HG02981 (cell line): ENCODE data around the gene UMOD.
"Not testable (repeated sequence)": the region's sequence is repeated elsewhere in the genome, so short reads cannot be mapped to it uniquely, and the experiment has no call there.

Experiments used
- ATAC-seq: cut with Tn5 transposase; IDR thresholded peaks from one replicate; pipeline ENCODE4 v1.9.1; 2021; ENCODE audit warnings: mild to moderate bottlenecking, moderate library complexity; ENCODE audit not compliant: unreplicated experiment

UMOD gene

DNA sequence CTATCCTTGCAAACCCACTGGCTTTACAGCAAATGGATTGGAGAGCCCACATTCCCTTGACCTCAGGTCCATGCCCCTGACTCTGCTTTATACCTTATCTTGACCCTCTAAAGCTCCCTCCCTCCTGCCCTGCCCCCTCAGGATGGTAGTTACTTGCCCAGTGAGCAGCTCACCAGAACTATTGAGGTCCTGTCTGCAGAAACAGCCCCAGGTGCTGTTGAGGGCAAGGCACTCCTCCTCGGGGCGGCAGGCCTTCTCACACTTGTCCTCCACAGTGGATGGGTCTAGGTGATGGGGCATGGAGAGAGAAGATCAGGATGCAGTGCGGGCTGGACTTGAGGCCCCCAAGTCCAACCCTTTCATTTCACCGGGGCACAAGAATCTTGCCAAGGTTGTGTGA is 29.8 kb downstream of the UMOD start:
- no peak for ATAC-seq

DNA sequence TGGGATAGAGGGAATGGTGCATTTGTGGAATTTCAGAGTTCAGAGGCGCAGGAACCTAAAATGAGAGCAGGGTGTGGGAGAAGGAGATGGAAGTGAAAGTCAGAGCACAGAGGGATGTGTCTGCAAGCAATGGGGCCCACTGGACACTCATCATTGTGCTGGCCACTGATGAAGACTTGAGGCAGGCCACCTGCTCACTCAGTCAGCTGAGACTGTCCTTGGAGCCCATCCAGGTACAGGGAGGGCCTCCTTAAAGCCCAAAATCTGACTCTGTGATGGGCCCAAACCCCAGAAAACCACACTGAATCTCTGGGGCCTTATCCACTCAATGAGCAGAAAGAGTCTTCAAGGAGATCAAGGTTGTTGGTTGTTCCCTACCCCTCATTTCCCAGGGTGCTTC is 30.8 kb downstream of the UMOD start:
- no peak for ATAC-seq

DNA sequence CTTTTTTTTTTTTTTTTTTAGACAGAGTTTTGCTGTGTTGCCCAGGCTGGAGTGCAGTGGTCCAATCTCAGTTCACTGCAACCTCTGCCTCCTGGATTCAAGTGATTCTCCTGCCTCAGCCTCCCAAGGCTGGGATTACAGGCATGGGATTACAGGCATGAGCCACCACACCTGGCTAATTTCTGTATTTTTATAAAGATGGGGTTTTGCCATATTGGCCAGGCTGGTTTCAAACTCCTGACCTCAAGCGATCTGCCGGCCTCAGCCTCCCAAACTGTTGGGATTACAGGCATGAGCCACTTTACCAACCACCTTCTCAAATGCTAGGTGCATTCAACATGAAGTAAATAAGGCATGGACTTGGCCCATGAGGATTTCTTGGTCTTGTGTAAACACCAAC is 31.5 kb downstream of the UMOD start:
- not testable (repeated sequence) for ATAC-seq

DNA sequence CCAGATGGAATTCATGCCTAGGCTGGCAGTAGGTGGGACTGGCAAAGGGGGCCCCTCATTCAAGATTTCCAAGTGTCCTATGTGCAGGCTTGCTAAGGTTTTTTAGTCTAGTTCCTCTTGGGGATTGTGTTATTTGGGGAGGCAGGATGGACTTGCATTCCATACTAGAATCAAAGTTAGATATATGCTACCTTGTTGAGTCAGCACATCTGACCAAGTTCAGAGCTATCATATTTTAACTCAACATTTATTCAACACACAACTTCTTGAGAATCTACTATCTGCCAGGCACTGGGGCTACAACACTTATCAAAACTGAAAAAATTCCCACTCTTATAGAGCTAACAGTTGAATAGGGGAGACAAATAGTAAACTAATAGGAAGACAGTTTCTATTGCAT is 31.9 kb downstream of the UMOD start:
- no peak for ATAC-seq

DNA sequence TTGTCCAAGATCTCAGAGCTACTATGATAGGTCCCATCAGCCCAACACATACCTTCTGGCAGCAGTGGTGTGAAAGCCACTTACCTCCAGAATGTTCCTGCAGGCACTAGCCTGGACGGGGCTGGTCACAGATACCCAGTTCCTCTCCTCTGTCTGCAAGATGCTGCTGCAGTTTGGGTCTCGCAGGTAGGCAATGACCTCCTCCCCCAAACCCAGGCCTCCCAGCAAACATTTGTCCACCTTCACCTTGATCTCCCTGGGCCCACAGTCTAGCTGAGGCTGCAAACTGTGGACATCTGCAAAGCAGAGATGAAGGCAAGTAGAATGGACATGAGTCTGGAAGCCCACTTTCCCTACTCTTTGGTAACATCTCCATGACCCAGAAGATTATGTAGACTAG is 32.3 kb downstream of the UMOD start:
- ATAC-seq = no peak

DNA sequence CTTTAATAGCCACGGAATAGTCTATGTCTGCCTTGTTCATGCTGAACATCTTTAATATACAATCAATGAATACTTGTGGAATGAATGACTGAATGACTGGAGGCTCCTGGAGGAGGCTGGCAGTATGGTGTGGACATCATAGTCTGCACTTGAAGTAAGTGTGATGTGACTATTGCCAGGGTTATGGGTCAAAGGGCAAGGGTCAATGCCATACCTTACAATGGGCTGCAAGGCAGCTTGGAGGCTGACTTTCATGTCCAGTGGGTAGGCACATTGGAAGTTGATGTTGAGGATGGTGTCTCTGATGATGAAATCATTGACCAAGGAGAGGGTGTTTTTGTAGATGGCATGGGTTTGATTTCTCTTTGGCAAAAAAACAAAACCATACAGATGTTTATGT is 33.1 kb downstream of the UMOD start:
- ATAC-seq = no peak

DNA sequence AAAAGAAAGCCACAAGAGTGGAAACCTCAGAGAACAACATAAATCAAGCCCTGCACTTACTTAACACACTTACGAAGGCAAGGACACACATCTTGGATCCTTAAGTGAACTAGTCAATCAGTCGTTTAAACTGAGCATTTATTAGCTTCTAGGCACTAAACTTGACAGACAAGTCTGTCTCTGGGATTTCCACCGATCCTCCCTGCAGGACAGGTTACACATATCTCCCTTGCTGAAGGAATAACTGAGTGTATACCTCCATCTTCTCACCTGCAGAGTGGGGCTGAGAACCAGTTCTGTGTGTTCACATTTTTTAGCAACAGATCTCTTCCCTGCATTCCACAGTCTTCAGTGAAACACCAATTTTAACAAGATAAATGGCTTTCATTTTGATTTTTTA is 34.1 kb downstream of the UMOD start:
- ATAC-seq = no peak

DNA sequence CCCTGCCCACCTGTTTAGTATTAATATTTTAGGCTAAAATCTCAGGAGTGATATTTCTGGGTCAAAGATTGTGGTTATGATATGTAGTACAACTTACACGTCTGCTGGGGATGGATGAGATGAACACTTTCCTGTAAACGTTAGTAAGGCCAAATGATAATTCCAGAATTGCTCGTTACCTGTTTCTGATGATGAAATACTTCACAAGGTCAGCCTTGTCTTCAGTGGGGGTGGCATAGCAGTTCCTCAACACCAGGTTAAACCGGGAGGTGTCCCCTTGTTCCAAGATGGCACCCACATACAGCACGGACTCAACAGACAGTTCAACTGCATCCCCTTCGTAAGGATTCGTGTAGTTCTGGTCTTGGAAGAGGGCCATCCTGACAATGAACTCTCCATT is 34.5 kb downstream of the UMOD start:
- no peak for ATAC-seq

DNA sequence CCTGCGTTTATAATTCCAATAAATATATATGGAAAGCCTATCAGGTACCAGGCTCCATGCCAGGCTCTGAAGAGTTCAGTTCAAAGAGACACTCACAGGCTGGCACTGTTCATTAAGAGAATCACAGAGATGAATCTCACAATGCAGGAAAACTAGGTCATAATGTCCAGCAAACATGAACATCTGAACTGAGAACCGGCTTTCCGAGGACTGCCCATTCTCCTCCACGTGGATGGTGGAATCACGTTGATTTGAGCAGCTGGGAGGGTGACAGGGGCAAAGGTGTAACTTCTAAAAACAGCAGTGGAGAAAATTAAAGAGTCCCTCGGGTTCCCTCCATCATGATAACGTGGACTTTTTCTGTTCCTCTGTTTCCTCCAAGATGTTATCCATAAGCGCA is 35.4 kb downstream of the UMOD start:
- ATAC-seq = no peak

DNA sequence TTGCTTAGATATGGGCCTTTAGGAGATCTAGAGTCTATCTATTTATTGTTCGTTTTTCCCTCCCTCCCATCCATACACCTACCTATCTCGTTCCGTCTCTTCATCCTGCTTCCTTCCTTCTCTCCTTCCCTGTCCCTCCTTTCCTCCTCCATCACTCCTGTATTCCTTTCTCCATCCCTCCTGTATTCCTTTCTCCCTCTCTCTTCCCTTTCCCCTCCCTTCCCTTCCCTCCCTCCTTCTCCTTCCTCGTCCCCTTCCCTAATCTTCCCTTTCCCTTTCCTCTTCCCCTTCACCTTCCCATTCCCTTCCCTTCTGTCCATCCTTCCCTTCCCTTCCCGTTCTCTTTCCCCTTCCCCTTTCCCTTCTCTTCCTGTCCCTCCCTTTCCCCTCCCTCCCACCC is 35.8 kb downstream of the UMOD start:
- ATAC-seq = no peak

DNA sequence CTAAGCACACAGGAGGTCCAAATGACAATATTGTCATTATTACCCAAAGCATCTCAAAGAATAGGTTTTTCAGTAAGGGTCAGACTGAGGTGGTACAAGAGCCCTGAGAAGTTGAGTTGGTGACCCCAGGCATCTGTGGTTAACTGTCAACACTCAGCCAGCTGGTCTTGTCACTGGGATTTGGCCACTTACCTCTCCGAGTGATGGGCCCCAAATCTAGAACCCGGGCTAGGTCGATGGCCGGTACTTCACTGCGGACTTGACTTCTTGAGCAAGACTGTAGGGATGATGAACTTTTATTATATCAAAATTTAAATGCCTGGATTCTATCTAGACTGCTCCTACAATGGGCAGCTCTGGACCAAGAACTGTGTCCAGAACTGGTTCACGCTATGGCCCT is 36.8 kb downstream of the UMOD start:
- no peak for ATAC-seq

DNA sequence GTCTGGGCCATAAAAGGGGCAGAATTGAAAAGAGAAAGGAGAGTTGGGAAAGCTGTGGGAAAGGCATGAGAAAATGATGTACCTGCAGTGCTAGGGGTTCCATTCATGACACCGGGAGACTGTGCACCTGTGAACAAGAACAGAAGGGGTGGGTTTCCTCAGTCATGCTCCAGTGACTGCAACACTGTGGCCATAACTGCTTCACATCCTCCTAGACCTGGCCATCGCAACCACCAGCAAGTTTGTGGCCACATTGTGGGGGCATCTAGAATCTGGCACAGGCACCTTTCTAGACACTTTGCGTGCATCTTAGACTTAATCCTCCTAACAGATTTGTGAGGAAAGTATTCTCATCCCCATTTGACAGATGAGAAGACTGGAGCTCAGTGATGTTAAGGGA is 37.9 kb downstream of the UMOD start:
- ATAC-seq = no peak

DNA sequence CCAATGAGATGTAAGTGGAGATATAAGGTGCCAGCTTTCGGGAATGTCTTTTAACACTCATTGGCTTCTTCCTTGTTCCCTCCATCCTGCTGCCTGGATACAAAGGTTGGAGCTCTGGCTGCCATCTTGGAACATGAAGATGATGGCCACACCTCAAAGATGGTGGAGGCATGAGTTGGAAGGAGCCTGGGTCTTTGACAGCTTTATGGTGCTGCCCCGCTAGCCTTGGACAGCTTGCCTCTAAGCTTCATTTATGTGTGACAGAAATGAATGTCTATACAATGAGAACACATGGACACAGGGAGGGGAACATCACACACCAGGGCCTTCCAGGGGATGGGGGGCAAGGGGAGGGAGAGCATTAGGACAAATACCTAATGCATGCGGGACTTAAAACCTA is 38.8 kb downstream of the UMOD start:
- no peak for ATAC-seq

DNA sequence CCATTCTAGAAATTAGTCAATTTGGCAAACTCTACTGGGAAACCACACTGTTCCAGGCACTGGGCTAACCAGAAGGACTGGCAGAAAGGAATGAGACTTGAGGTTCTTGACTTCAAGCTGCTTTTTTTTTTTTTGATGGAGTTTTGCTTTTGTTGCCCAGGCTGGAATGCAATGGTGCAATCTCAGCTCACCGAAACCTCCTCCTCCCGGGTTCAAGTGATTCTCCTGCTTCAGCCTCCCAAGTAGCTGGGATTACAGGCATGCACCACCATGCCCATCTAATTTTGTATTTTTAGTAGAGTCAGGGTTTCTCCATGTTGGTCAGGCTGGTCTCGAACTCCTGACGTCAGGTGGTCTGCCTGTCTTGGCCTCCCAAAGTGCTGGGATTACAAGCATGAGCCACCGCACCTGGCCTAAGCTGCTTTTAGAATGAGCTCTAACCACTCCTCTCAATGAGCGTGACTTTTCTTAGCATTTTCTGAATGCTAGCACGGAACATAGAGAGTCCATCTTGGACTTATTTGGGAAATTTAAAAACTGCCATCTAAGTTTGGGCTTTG is 39.9 kb downstream of the UMOD start:
- not testable (repeated sequence) for ATAC-seq

DNA sequence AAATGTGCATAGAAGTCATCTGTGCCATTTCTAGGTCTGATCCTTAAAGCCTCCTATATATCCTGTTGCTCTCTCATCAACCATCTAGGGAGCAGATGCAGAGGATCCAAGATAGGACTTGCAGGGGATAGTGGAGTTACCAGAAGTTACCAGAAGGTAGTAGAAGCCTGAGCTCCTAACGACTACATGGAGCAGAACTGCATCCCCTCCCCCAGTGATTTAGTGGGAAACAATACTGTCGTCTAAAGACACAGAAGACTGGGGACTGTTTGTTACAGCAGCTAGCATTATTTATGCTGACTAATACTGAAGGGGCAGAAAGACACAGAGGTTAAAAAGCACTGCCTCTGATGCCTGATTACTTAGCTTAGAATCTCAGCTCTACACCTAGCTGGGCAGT is 41.0 kb downstream of the UMOD start:
- no peak for ATAC-seq

DNA sequence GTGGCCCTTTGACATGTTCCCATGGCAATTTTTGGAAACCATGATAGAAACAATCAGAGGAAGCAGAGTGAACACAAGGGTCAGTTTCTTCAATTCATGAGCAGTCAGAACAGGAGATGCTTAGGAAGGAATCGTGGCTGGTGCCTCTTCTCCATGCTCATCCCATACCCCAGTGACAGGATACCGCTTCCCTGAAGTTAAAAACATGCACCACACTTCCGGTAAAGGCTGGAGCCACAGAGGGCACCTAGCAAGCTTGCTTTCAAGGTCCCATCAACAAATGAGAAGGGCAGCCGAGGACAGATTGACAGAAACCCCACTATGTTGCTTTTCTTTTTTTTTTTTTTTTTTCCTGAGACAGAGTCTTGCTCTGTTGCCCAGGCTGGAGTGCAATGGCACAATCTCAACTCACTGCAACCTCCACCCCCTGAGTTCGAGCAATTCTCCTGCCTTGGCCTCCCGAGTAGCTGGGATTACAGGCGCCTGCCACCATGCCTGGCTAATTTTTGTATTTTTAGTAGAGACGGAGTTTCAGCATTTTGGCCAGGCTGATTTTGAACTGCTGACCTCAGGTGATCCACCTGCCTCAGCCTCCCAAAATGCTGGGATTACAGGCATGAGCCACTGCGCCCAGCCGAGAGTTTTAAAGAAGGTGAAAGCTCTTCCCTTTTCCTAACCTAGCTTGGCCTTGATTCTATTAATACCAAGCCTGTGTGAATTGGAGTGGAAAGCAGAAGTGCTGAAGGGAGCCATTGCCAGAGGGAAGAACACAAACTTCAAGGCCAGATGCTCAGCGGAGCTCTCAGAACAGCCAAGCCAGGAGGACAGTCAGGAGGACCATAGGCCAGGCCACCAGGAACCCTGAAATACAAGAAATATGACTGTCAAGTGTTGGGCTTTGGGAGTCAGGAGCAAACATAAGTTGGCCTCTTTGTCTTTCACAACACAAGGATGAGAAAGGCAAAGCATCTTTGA is 41.8 kb downstream of the UMOD start:
- ATAC-seq = no peak

DNA sequence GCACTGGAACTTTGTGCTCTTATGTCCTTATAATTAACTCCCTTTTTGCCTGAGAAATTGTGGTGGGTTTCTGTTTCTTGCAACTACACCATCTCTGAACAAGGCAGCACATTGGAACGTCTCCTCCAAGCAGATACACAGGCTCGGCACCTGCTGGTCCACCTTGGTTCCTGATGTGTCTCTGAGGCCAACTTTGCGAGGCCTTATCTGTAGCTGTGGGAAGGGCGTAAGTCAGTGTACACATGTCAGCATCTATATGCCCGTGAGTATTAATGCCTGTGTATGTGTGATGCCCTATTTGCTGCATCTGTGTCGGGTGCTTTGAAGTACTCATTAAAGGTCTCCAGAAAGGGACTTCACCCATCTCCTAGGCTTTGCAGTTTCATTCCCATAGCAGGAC is 42.7 kb downstream of the UMOD start:
- ATAC-seq = no peak

DNA sequence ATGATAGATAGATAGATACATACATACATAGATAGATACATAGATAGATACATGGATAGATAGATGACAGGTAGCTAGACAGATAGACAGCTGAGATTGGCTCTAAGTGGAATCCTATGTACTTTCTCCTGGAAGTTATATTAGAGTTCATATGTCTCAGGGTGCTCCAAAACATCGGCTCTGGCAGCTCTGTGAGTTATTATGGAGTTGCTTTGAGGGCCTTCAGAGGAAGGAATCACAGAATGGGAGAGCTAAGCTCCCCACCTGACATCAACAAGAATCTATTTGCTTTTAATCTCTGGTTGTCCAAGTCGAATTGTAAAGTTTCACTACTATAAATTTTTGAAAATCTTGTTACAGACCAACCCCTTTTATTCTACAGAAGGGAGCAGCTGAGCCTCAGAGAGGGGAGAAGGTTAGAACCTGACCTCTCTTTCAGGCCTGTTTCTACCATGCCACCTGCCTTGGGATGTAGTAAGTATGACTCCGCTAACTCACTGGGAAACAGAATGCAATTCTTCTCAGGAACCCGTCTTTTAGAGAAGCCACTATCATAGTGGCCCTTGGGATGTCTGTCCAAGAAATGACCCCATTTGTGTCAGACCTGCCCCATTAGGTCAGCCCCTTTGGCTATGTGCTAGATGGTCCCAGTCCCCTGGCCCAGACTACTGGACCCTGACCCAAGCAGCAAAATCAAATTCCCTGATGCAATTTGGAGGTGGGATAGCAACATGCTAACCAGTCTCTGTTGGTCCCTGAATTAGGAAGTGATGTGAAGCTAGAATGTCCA is 43.5 kb downstream of the UMOD start:
- no peak for ATAC-seq

DNA sequence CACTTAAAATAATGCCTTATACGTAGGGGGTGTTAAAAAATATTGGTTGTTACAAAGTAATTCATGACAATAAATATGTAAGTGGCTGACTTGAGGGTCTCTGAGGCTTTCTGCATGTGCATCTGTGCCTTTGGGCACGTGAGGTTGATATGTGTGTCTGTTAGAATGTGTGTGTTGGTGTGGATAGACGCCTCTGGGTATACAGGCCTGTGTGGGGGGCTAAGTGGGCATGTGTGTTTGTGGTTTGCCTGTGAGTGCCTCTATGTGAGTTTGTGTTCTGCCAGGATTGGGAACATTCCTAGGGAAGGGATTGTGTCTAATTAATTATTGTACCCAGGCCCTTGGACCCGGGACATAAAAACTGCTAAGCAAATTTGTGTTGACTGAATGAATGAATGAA is 44.2 kb downstream of the UMOD start:
- ATAC-seq = no peak

DNA sequence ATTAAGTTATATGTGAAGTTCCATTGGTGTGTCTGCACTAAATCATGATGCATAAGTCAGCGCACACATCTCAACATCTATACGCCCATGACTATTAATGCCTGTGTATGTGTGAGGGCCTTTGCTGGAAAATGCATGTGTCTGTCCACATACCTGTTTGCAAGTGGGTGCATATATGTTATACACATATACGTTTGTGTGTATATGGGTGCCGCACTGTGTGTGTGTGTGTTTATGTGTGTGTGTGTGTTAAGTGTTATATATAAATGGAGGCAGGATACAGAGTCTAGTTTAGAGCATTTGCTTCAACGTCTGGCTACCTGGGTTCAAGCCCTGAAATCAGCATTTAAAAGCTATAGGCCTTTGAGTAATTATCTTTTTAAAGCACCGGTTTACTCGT is 44.7 kb downstream of the UMOD start:
- ATAC-seq = no peak

DNA sequence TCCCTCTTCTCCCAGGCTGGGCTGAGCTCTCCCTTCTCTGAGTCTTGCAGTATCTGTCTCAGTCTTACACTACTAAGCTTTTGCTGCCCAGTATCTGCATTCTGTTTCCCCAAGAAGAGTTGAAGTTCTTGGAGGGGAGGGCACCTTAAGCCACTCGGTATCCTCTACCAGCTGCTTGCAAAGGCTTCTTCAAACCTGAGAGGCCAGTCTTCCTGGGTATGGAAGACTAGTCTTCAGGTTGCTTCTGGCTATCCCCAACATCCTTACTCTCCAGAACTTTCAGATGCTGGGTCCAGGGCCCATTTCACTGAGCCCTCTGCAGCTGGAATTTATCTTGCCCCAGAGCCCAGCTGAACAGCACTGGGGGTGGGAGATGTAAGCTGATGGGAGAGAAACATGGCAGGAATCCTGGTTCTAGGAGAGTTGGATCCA is 45.3 kb downstream of the UMOD start:
- no peak for ATAC-seq

DNA sequence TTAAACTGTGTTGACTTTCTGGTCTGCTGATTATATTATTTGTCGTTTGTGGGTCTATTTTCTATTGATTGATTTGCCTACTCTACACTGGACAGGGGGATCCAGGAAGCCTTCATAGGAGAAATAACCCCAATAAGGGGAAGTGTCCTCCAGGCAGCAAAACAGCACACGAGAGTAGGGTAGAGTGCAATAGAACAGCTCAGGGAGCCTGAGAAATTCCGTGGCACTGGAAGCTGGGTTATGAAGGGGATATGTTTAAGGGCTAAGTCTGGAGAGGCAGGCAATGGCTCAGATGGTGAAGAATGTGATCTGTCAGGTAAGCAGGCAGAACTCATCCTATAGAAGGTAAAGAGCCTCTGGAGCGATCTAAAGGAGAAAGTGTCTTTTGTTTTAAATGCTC is 46.1 kb downstream of the UMOD start:
- ATAC-seq = no peak
